ENCODE measurements around the gene KDM1B. TPM values are rescaled to one million over a fixed set of nuclear protein-coding genes. Genes with fewer than 3 reads are reported as not detected.

Gene KDM1B
- total and polyA plus RNA-seq, 2 donors from 2014 or later, result 3.9 to 20.5 TPM

GRCh38 chr6:18235524-18235923, 80.3 kb downstream of the KDM1B start:
- H3K36me3 ChIP-seq (ENCODE audit: control insufficient read depth in 2 of 3, insufficient read depth in 3 of 3, low read length in 3 of 3), result peaks cover 6 to 9% (median 6%) of the 10 kb centered on the region in 3 donors
- no peaks in the 10 kb centered on the region for H3K27me3 ChIP-seq (ENCODE audit: control insufficient read depth, insufficient read depth, low read length)
- TF ChIP-seq CTCF (IDR thresholded peaks at IDR 0.05; ENCODE audit: borderline replicate concordance, extremely low read depth, insufficient read depth), result no peak
- no peak for FAIRE-seq
- H3K4me1 ChIP-seq (ENCODE audit: control insufficient read depth in 2 of 3, insufficient read depth in 2 of 3, low read depth in 1 of 3, low read length in 3 of 3), result no peaks in the 10 kb centered on the region
- intact Hi-C loops (cut with DNase I), result no loop called here
- H3K9ac ChIP-seq (ENCODE audit: low read length in 3 of 3), result no peak overlapping the region
- H3K4me3 ChIP-seq (ENCODE audit: low read length in 3 of 3), result no peak overlapping the region
- no peak overlapping the region for H3K27ac ChIP-seq (ENCODE audit: low read depth in 2 of 2, low read length in 2 of 2)
- peaks cover 0 to 4% (median 0%) of the 10 kb centered on the region in 3 donors for H3K9me3 ChIP-seq (ENCODE audit: control insufficient read depth in 2 of 3, insufficient read depth in 1 of 3, low read length in 3 of 3)
- DNase-seq, result no peak

- H3K4me1 ChIP-seq (ENCODE audit: control insufficient read depth in 2 of 3, insufficient read depth in 2 of 3, low read depth in 1 of 3, low read length in 3 of 3), result no peaks in the 10 kb centered on the region
- H3K27me3 ChIP-seq (ENCODE audit: control insufficient read depth, insufficient read depth, low read length), result no peaks in the 10 kb centered on the region
- H3K9me3 ChIP-seq (ENCODE audit: control insufficient read depth in 2 of 3, insufficient read depth in 1 of 3, low read length in 3 of 3), result no peaks in the 10 kb centered on the region
- no peak overlapping the region for H3K9ac ChIP-seq (ENCODE audit: low read length in 3 of 3)
- intact Hi-C loops (cut with DNase I), result no loop called here
- no peak for DNase-seq
- FAIRE-seq, result no peak
- H3K36me3 ChIP-seq (ENCODE audit: control insufficient read depth in 2 of 3, insufficient read depth in 3 of 3, low read length in 3 of 3), result peaks cover 6 to 7% (median 6%) of the 10 kb centered on the region in 3 donors
- no peak overlapping the region for H3K4me3 ChIP-seq (ENCODE audit: low read length in 3 of 3)
- TF ChIP-seq CTCF (IDR thresholded peaks at IDR 0.05; ENCODE audit: borderline replicate concordance, extremely low read depth, insufficient read depth), result no peak
- no peak overlapping the region for H3K27ac ChIP-seq (ENCODE audit: low read depth in 2 of 2, low read length in 2 of 2)
Observed at GRCh38 chr6:18237167-18237566, 81.9 kb downstream of the KDM1B start.

- intact Hi-C loops (cut with DNase I), result no loop called here
- Histone ChIP-seq H3K27ac (ENCODE audit: low read depth in 2 of 2, low read length in 2 of 2) (no peak overlapping the region), H3K9ac (ENCODE audit: low read length in 3 of 3) (no peak overlapping the region), H3K4me3 (ENCODE audit: low read length in 3 of 3) (no peak overlapping the region), H3K9me3 (ENCODE audit: control insufficient read depth in 2 of 3, insufficient read depth in 1 of 3, low read length in 3 of 3) (no peaks in the 10 kb centered on the region), H3K4me1 (ENCODE audit: control insufficient read depth in 2 of 3, insufficient read depth in 2 of 3, low read depth in 1 of 3, low read length in 3 of 3) (no peaks in the 10 kb centered on the region), H3K36me3 (ENCODE audit: control insufficient read depth in 2 of 3, insufficient read depth in 3 of 3, low read length in 3 of 3) (peaks cover 3 to 12% (median 6%) of the 10 kb centered on the region in 3 donors), H3K27me3 (ENCODE audit: control insufficient read depth, insufficient read depth, low read length) (no peaks in the 10 kb centered on the region)
- TF ChIP-seq CTCF (IDR thresholded peaks at IDR 0.05; ENCODE audit: borderline replicate concordance, extremely low read depth, insufficient read depth), result no peak
- no peak for FAIRE-seq
- peak in 2 of 5 donors; percentile 27 to 50 for DNase-seq
Observed at GRCh38 chr6:18240230-18240629, 85.0 kb downstream of the KDM1B start.

Measured in kidney (tissue), 14 donors.